ENCODE data around the gene CNBP. TPM values are rescaled to one million over a fixed set of nuclear protein-coding genes. Genes with fewer than 3 reads are reported as not detected.

Gene CNBP
- total and polyA plus RNA-seq, 2 of the 4 experiments (the other 2 are of a cell fraction): 217 to 223 TPM

GRCh38 chr3:129173206-129173605 is 10.5 kb downstream of the CNBP start:
- no peak overlapping the region for H3K9ac ChIP-seq (ENCODE audit: low read depth, low read length)
- TF ChIP-seq CHD1 (IDR thresholded peaks at IDR 0.05; ENCODE audit: low read depth, low read length): no peak
- no peak for TF ChIP-seq USF2 (IDR thresholded peaks at IDR 0.05; ENCODE audit: low read depth, low read length)
- no peak for TF ChIP-seq SMC3 (IDR thresholded peaks at IDR 0.05; ENCODE audit: low read depth, low read length)
- H3K4me2 ChIP-seq (ENCODE audit: low read depth, low read length): no peak overlapping the region

More at GRCh38 chr3:129173206-129173605, 10.5 kb downstream of the CNBP start:
- H3K27ac ChIP-seq (ENCODE audit: insufficient read depth, low read length): no peak overlapping the region
- intact Hi-C loops (cut with micrococcal nuclease) (no loop called here), in situ Hi-C loops (cut with MboI; ENCODE audit: low sequenced_read_pairs) (no loop called here), dilution Hi-C loops (cut with HindIII; ENCODE audit: low sequenced_read_pairs, unreplicated experiment) (no loop called here)
- H3K18ac ChIP-seq (ENCODE audit: low read depth, low read length): no peak overlapping the region
- H2AK9ac ChIP-seq (replicated peaks; ENCODE audit: low read depth, low read length, poor library complexity): no peak overlapping the region
- peaks cover 2% of the 10 kb centered on the region for H3K4me1 ChIP-seq (ENCODE audit: control insufficient read depth, insufficient read depth, low read length)
- H3K36me3 ChIP-seq (ENCODE audit: control insufficient read depth, insufficient read depth, low read length): peaks cover 19% of the 10 kb centered on the region
- POLR2A ChIA-PET (ENCODE audit: unreplicated experiment): no interaction called here
- H4K5ac ChIP-seq (ENCODE audit: low read depth, low read length): no peak overlapping the region
- H2BK20ac ChIP-seq (ENCODE audit: low read depth, low read length): no peak overlapping the region
- no peak overlapping the region for H2AFZ ChIP-seq (replicated peaks; ENCODE audit: low read length, poor library complexity)
- H3K23ac ChIP-seq (ENCODE audit: low read depth, low read length): no peak overlapping the region
- CTCF ChIA-PET: no interaction called here
- no peak overlapping the region for H4K8ac ChIP-seq (ENCODE audit: low read depth in 2 of 2, low read length in 2 of 2)
- no peak overlapping the region for H2BK120ac ChIP-seq (ENCODE audit: low read depth, low read length)
- H3K4ac ChIP-seq (ENCODE audit: low read depth, low read length): no peak overlapping the region
- H3K14ac ChIP-seq (replicated peaks; ENCODE audit: low read depth, low read length): no peak overlapping the region
- ATAC-seq (ENCODE audit: low read depth) (no peak), DNase-seq (no peak)
- no peak overlapping the region for H3K56ac ChIP-seq (ENCODE audit: extremely low read depth, insufficient read depth, low read length)
- H2BK15ac ChIP-seq (ENCODE audit: low read depth, low read length): no peak overlapping the region
- H4K20me1 ChIP-seq (ENCODE audit: insufficient read depth, low read length): peaks cover 80% of the 10 kb centered on the region
- no peaks in the 10 kb centered on the region for H3K9me3 ChIP-seq (ENCODE audit: control insufficient read depth, insufficient read depth, low read length)
- H3K9me1 ChIP-seq (ENCODE audit: insufficient read depth, low read length): no peaks in the 10 kb centered on the region
- H3K27me3 ChIP-seq (ENCODE audit: control insufficient read depth, insufficient read depth, low read length): no peaks in the 10 kb centered on the region
- BruUV-seq (replicated peaks): no TSS peak
- no peak overlapping the region for H2BK5ac ChIP-seq (ENCODE audit: low read depth, low read length, poor library complexity, severe bottlenecking)
- H4K91ac ChIP-seq (ENCODE audit: insufficient read depth, low read depth, low read length): no peak overlapping the region
- H3K79me1 ChIP-seq (ENCODE audit: low read depth in 1 of 2, low read length in 2 of 2): peaks cover 16 to 32% of the 10 kb centered on the region in 2 experiments
- no CpG with 5 or more reads among the region's 2 CpGs for WGBS, 2 experiments (ENCODE audit: extremely low coverage in 2 of 2, insufficient read length in 1 of 2)
- no peak overlapping the region for H2AK5ac ChIP-seq (ENCODE audit: low read depth, low read length)
- H3K4me3 ChIP-seq (ENCODE audit: insufficient read depth, low read depth, low read length): no peak overlapping the region
